Stromal cell of bone marrow (primary cell): ENCODE data around the gene CRX.
"Not testable (repeated sequence)": the region's sequence is repeated elsewhere in the genome, so short reads cannot be mapped to it uniquely, and the experiment has no call there.

Experiments used
- DNase-seq: peaks from one replicate; pipeline ENCODE4 v3.0.0-alpha.2; 2012; ENCODE audit warnings: low read depth

Gene CRX

GRCh38 chr19:47821460-47822020 is at the start of gene CRX:
Gene CRX, plus strand, starts transcription at chr19:47821937. Its CDS starts 12,507 bp downstream, at chr19:47834444.
- DNase-seq: no peak

GRCh38 chr19:47776568-47776967 is 45.2 kb upstream of the CRX start:
- DNase-seq: no peak

GRCh38 chr19:47777245-47778048 is 44.3 kb upstream of the CRX start:
- DNase-seq: not testable (repeated sequence)

GRCh38 chr19:47778049-47778953 is 43.4 kb upstream of the CRX start, which contains the start of gene SELENOW:
Gene SELENOW, plus strand, starts transcription at chr19:47778703. Its CDS starts 83 bp downstream, at chr19:47778786.
- DNase-seq: no peak

- no peak for DNase-seq
Measured at GRCh38 chr19:47778954-47779351, 42.8 kb upstream of the CRX start.

- DNase-seq: no peak
Measured at GRCh38 chr19:47779524-47780214, 42.1 kb upstream of the CRX start.

- no peak for DNase-seq
Measured at GRCh38 chr19:47780215-47780551, 41.6 kb upstream of the CRX start.

GRCh38 chr19:47781590-47782262 is 40.0 kb upstream of the CRX start:
- DNase-seq: no peak

- no peak for DNase-seq
Measured at GRCh38 chr19:47786566-47786965, 35.2 kb upstream of the CRX start.

GRCh38 chr19:47787307-47787706 is 34.4 kb upstream of the CRX start:
- DNase-seq: not testable (repeated sequence)

- not testable (repeated sequence) for DNase-seq
Measured at GRCh38 chr19:47789811-47790210, 31.9 kb upstream of the CRX start.

- no peak for DNase-seq
Measured at GRCh38 chr19:47790398-47790814, 31.3 kb upstream of the CRX start.

GRCh38 chr19:47792616-47793015 is 29.1 kb upstream of the CRX start:
- no peak for DNase-seq

- DNase-seq: no peak
Measured at GRCh38 chr19:47794526-47794925, 27.2 kb upstream of the CRX start.

GRCh38 chr19:47796785-47797184 is 25.0 kb upstream of the CRX start:
- no peak for DNase-seq

GRCh38 chr19:47797996-47798903 is 23.5 kb upstream of the CRX start:
- DNase-seq: no peak

GRCh38 chr19:47798904-47799266 is 22.9 kb upstream of the CRX start:
- no peak for DNase-seq

GRCh38 chr19:47801270-47801669 is 20.5 kb upstream of the CRX start:
- no peak for DNase-seq

- DNase-seq: no peak
Measured at GRCh38 chr19:47802521-47803043, 19.2 kb upstream of the CRX start.

- not testable (repeated sequence) for DNase-seq
Measured at GRCh38 chr19:47803148-47803547, 18.6 kb upstream of the CRX start.
